RWPE2 (cell line): Measurements from ENCODE around the gene VTCN1.
A peak's percentile ranks its signal among the peaks of the same experiment; 100 is the strongest.
"Not testable (repeated sequence)": the region's sequence is repeated elsewhere in the genome, so short reads cannot be mapped to it uniquely, and the experiment has no call there.

Experiments used
- ATAC-seq: fragments of 200-7000 bp; cut with Tn5 transposase; 3 replicates; pipeline ENCODE4 v1.9.1; 2021; ENCODE audit warnings: low read depth
- DNase-seq: peaks from one replicate; pipeline ENCODE4 v3.0.0-alpha.2; 2020; ENCODE audit warnings: low spot score
- H3K27ac ChIP-seq: fragments of 450-650 bp; 2 replicates; pipeline ENCODE4 v1.5.1; 2017; ENCODE audit warnings: mild to moderate bottlenecking; ENCODE audit not compliant: poor library complexity, severe bottlenecking
- H3K27me3 ChIP-seq: fragments of 250-450 bp; sonication (Bioruptor Pico); 2 replicates; pipeline ENCODE4 v1.5.1; 2021; ENCODE audit warnings: mild to moderate bottlenecking, moderate library complexity; ENCODE audit not compliant: insufficient read depth, poor library complexity, severe bottlenecking
- H3K36me3 ChIP-seq: fragments of 250-450 bp; sonication (Bioruptor Pico); 2 replicates; pipeline ENCODE4 v1.5.1; 2020; ENCODE audit warnings: low read depth, mild to moderate bottlenecking, moderate library complexity
- H3K4me1 ChIP-seq: fragments of 250-450 bp; sonication (Bioruptor Pico); 2 replicates; pipeline ENCODE4 v1.5.1; 2021; ENCODE audit warnings: mild to moderate bottlenecking, moderate library complexity; ENCODE audit not compliant: insufficient read depth, poor library complexity, severe bottlenecking
- H3K4me3 ChIP-seq: fragments of 250-450 bp; sonication (Bioruptor Pico); 2 replicates; pipeline ENCODE4 v1.5.1; 2021; ENCODE audit warnings: mild to moderate bottlenecking, moderate library complexity; ENCODE audit not compliant: severe bottlenecking
- H3K9me3 ChIP-seq: fragments of 250-450 bp; sonication (Bioruptor Pico); 2 replicates; pipeline ENCODE4 v1.5.1; 2021; ENCODE audit warnings: mild to moderate bottlenecking, moderate library complexity; ENCODE audit not compliant: severe bottlenecking
- CTCF ChIP-seq: fragments of 450-650 bp; IDR thresholded peaks from one replicate; pipeline ENCODE4 v1.5.1; 2017; ENCODE audit warnings: mild to moderate bottlenecking, moderate library complexity; ENCODE audit not compliant: poor library complexity, severe bottlenecking

VTCN1 gene

DNA sequence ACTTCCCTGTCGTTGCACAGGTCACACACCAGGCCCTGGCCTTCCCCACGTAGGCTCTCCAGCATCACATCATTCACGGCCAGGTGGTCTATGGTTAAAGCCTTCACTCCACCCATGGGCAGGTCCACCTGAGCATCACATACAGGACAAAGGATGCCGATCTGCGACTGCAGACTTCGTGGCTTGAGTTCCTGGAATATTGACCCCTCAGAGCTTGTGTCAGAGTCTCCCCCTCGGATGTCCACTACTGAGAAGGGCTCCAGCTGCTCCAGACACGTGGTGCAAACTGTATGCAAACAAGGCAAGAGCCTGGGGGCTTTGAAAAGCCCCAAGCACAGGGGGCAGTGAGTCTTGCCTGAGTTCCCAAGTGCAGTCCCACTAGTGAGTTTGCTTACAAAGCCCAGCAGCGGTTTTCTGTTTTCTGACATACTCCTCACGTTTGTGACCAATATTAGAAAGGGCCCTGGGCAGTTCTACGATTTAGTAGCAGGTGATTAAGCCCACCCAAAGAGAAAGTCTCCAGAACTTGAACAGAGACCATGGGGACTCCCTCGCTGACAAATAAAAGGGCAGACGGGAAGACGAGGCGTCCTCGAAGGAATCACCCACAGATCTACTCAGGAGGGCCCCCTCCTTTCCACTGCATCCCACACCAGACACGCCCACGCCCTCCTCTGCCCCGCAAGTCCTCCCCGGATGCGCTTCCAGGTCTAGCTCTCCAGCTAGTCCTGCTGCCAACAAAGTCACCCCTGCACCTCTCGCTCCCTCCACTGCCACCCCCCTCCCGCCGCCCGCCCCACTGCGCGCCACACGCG lies 89.7 kb downstream of the VTCN1 start:
- H3K9me3 ChIP-seq: no peaks in the 10 kb centered on the region
- DNase-seq (no peak), ATAC-seq (peak; percentile 48)
- H3K4me3 ChIP-seq: peak overlapping the region; percentile 65
- peaks cover 3% of the 10 kb centered on the region for H3K4me1 ChIP-seq
- no peak for TF ChIP-seq CTCF
- peak overlapping the region; percentile 21 for H3K27ac ChIP-seq
- H3K27me3 ChIP-seq: no peaks in the 10 kb centered on the region
- no peaks in the 10 kb centered on the region for H3K36me3 ChIP-seq

DNA sequence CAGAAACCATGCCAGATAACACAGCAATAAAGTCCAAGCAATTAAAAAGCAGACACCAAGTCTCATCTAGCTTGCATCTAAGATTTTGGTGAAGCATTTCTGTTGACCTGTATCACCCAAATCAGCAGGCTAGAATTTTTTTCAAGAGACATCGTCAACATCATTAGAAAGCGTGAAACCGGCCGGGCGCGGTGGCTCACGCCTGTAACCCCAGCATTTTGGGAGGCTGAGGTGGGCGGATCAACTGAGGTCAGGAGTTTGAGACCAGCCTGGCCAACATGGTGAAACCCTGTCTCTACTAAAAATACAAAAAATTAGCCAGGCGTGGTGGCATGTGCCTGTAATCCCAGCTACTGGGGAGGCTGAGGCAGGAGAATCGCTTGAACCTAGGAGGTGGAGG lies 91.6 kb downstream of the VTCN1 start:
- H3K27ac ChIP-seq, DNase-seq, H3K4me3 ChIP-seq, H3K4me1 ChIP-seq, H3K9me3 ChIP-seq, ATAC-seq, H3K27me3 ChIP-seq: not testable (repeated sequence)
- peaks cover 12% of the 10 kb centered on the region for H3K36me3 ChIP-seq

DNA sequence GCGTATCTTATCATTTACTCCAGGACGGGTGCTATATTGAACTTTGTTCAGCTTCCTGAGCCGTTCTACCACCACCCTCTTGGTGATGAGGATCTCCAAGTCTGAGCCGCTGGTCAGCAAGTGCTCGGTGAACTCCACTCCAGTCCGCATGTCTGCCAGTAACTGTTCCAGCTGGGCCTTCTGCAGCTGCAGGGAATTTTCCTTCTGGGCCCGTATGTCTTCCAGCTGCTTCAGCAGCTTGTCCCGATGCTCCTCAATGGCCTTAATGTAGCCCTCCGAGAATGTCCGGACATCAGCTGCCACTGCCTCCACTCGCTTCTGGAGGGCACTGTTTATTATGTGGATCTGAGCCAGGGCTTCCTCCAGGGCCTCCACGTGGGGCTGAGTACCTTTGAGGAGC lies 92.6 kb downstream of the VTCN1 start:
- ATAC-seq (no peak), DNase-seq (no peak)
- Histone ChIP-seq H3K36me3 (peaks cover 16% of the 10 kb centered on the region), H3K27me3 (no peaks in the 10 kb centered on the region), H3K4me3 (no peak overlapping the region), H3K4me1 (peaks cover 3% of the 10 kb centered on the region), H3K9me3 (no peaks in the 10 kb centered on the region), H3K27ac (no peak overlapping the region)
- no peak for TF ChIP-seq CTCF

- TF ChIP-seq CTCF: no peak
- Histone ChIP-seq H3K4me3 (no peak overlapping the region), H3K36me3 (peaks cover 16% of the 10 kb centered on the region), H3K27me3 (no peaks in the 10 kb centered on the region), H3K9me3 (no peaks in the 10 kb centered on the region), H3K27ac (no peak overlapping the region), H3K4me1 (peaks cover 3% of the 10 kb centered on the region)
- ATAC-seq (no peak), DNase-seq (no peak)
Observed at GRCh38 chr1:117117697-117118096, 93.0 kb downstream of the VTCN1 start.

DNA sequence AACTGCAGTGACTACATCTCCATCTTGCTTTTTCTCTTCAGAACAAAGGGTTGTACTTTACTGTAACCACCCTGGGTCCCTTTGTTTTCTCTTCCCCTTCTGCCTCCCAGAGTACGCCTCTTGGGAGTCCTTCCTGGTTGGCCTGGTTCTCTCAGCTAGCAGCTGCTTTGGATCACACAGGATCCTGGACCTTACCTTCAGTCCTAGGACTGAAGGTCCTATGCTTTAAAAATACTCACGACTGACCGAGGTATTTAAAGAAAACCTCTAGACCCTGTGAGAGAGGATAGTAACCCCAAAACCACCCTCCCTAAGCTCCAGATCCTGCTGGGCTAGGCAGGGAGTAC lies 94.0 kb downstream of the VTCN1 start:
- H3K4me3 ChIP-seq: no peak overlapping the region
- TF ChIP-seq CTCF: no peak
- H3K27me3 ChIP-seq: no peaks in the 10 kb centered on the region
- H3K9me3 ChIP-seq: no peaks in the 10 kb centered on the region
- ATAC-seq (no peak), DNase-seq (no peak)
- no peak overlapping the region for H3K27ac ChIP-seq
- H3K4me1 ChIP-seq: no peaks in the 10 kb centered on the region
- H3K36me3 ChIP-seq: peaks cover 16% of the 10 kb centered on the region
